ENCODE measurements around the gene OTUD5. TPM values are rescaled to one million over a fixed set of nuclear protein-coding genes. Genes with fewer than 3 reads are reported as not detected.

Gene OTUD5
- total RNA-seq, 1 donor, result 26.0 TPM

- H3K4me3 ChIP-seq (ENCODE audit: low read depth, low read length), result no peak overlapping the region
- TF ChIP-seq, protein P1, sequence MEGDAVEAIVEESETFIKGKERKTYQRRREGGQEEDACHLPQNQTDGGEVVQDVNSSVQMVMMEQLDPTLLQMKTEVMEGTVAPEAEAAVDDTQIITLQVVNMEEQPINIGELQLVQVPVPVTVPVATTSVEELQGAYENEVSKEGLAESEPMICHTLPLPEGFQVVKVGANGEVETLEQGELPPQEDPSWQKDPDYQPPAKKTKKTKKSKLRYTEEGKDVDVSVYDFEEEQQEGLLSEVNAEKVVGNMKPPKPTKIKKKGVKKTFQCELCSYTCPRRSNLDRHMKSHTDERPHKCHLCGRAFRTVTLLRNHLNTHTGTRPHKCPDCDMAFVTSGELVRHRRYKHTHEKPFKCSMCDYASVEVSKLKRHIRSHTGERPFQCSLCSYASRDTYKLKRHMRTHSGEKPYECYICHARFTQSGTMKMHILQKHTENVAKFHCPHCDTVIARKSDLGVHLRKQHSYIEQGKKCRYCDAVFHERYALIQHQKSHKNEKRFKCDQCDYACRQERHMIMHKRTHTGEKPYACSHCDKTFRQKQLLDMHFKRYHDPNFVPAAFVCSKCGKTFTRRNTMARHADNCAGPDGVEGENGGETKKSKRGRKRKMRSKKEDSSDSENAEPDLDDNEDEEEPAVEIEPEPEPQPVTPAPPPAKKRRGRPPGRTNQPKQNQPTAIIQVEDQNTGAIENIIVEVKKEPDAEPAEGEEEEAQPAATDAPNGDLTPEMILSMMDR (IDR thresholded peaks at IDR 0.05; ENCODE audit: insufficient read depth, low read length), result no peak
- no peak for DNase-seq (ENCODE audit: low read depth)
Measured at GRCh38 chrX:48899078-48899410, 58.4 kb downstream of the OTUD5 start.

DNA sequence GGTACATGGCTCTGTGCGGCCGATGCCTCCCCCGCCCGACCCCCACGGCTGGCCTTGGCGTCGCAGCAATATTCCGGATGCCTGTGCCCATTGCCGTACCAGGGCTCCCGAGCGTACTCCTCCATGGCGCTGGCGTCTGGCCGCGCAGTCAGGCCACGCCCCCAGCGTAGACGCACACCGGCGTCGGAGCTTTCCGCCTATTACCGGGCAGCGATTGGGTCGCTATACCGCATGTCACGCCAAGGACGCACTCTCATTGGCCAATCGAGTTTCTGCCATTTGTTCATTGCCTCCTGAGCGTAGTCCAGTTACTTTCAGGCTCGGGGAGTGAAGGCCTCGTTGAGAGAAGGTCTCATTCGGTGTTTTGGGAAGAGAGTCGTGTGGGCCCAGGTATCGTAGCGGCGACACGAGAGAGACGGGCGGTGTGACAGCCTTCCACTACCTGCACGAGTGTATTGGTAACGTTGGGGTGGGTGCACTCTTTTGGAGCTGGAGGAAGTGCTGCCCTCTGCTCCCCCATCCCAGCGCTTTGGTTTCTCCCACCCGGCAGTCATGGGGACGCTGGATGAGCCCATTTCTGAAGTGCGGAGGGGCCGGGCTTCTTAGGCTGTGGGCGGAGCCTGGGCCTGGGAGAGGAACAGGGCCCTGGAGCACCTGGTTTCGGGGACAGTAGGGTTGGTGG, 59.6 kb downstream of the OTUD5 start, which contains the start of the genes PQBP1 and TIMM17B:
TSS of gene PQBP1 (plus strand) at position 306 of the 682 bp plus-strand sequence. CDS start 580 bp downstream, outside the sequence.
TSS of gene TIMM17B (minus strand) at position 144 of the 682 bp plus-strand sequence. CDS start at position 125, 19 bp downstream.
- peak; percentile 96 for DNase-seq (ENCODE audit: low read depth)
- TF ChIP-seq, protein P1 (IDR thresholded peaks at IDR 0.05; ENCODE audit: insufficient read depth, low read length), result no peak
- peak within 1 kb of the TSS; percentile 80 for H3K4me3 ChIP-seq (ENCODE audit: low read depth, low read length)

- DNase-seq (ENCODE audit: low read depth), result peak; percentile 59
- peak overlapping the region; percentile 80 for H3K4me3 ChIP-seq (ENCODE audit: low read depth, low read length)
- TF ChIP-seq, protein P1 (IDR thresholded peaks at IDR 0.05; ENCODE audit: insufficient read depth, low read length), result no peak
Measured at GRCh38 chrX:48897157-48897624, 60.2 kb downstream of the OTUD5 start.

DNA sequence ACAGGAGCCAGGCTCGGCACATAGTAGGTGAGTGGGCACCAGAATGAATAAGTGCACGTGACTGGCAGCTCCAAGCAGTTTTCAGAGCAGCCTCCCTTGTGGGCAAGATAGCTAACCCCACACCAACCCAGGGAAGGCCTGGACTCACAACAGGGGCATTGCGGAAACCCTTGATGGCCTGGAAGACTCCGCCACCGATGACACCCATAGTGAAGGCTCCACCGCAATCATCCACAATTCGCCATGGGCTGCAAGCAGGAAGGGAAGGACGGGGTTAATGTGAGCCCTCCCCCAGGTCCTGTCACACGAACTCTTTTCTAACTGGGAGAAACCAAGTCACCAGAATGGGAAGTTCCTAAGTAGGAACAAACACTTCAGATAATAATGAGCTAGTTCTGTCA, 60.8 kb downstream of the OTUD5 start:
- TF ChIP-seq, protein P1 (IDR thresholded peaks at IDR 0.05; ENCODE audit: insufficient read depth, low read length), result no peak
- peak; percentile 28 for DNase-seq (ENCODE audit: low read depth)
- peak overlapping the region; percentile 80 for H3K4me3 ChIP-seq (ENCODE audit: low read depth, low read length)

- no peak overlapping the region for H3K4me3 ChIP-seq (ENCODE audit: low read depth, low read length)
- no peak for DNase-seq (ENCODE audit: low read depth)
- TF ChIP-seq, protein P1 (IDR thresholded peaks at IDR 0.05; ENCODE audit: insufficient read depth, low read length), result no peak
Measured at GRCh38 chrX:48894891-48895290, 62.5 kb downstream of the OTUD5 start.

DNA sequence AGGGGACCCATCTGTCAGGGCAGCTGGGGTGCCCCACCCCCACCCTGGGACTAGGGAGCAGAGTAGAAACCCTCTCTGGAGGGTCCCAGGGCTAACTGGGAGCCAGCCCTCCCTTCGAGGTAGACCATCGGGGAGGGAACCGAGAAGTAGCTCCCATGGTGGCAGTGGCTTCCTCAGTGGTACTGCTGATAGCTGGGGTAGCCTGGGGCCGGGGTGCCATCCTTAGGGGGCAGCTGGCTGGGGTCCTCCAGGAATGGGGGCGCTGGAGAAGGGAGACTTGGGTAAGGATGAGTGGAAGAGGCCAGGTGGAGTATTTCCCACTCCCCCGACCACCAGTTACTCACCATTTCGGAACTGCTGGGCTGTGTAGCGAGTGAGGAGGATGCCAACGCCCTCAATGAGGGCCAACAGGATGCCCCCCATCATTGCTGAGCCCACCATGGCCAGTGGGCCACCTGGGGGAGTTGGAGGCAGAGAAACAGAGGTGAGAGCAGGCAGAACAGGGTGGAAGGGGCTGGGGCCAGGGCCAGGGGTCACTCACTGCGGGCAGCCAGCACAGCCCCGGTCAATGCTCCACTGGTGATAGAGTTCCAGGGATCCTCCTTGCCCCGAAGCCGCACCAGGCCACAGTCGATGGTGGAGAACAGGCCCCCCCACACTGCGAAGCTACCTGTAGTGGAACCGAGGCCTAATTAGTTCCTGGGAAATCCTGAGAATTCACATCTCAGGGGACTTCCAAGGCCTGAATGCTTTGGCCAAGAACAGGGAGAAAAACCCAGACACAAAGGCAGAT, 63.7 kb downstream of the OTUD5 start:
- H3K4me3 ChIP-seq (ENCODE audit: low read depth, low read length), result no peak overlapping the region
- no peak for DNase-seq (ENCODE audit: low read depth)
- TF ChIP-seq, protein P1 (IDR thresholded peaks at IDR 0.05; ENCODE audit: insufficient read depth, low read length), result no peak
